ENCODE results near the gene NDUFA6.
"Not testable (repeated sequence)": the region's sequence is repeated elsewhere in the genome, so short reads cannot be mapped to it uniquely, and the experiment has no call there.

Gene NDUFA6

DNA sequence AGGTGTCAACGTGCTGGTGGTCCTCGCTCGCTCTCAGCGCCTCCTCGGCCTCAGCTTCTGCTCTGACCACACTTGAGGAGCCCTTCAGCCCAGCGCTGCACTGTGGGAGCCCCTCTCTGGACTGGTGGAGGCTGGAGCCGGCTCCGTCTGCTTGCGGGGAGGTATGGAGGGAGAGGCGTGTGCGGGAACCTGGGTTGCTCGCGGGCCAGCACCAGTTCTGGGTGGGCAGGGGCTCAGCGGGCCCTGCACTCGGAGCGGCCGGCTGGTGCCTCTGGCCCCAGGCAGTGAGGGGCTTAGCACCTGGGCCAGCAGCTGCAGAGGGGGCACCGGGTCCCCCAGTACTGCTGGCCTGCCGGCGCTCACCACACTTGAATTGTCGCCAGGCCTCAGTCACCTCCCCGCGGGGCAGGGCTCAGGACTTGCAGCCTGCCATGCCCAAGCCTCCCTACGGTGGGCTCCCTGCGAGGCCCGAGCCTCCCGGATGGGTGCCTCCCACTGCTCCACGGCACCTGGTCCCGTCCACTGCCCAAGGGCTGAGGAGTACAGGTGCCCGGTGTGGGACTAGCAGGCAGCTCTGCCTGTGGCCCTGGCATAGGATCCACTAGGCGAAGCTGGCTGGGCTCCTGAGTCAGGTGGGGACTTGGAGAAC is 47.7 kb upstream of the NDUFA6 start:
- Histone ChIP-seq H3K79me2 (ENCODE audit: low read length) (no peaks in the 10 kb centered on the region), H3K4me1 (ENCODE audit: low read length) (no peaks in the 10 kb centered on the region), H3K9me3 (replicated peaks; ENCODE audit: insufficient read depth, low read length) (no peaks in the 10 kb centered on the region), H3K9ac (ENCODE audit: low read length) (no peak overlapping the region), H3K36me3 (replicated peaks; ENCODE audit: insufficient read depth, low read length) (no peaks in the 10 kb centered on the region), H3K9me2 (replicated peaks; ENCODE audit: insufficient read depth, low read length) (no peaks in the 10 kb centered on the region), H3K4me3 (ENCODE audit: low read length) (no peak overlapping the region), H3F3A (ENCODE audit: insufficient read depth, low read length) (no peaks in the 10 kb centered on the region), H3K27ac (ENCODE audit: low read length) (no peak overlapping the region), H2AFZ (ENCODE audit: low read length) (no peak overlapping the region), H3K27me3 (replicated peaks; ENCODE audit: insufficient read depth, low read length) (no peaks in the 10 kb centered on the region), H4K20me1 (ENCODE audit: insufficient read depth, low read length) (no peaks in the 10 kb centered on the region), H3K4me2 (ENCODE audit: low read depth, low read length) (no peak overlapping the region)
- TF ChIP-seq EZH2phosphoT487 (IDR thresholded peaks at IDR 0.05; ENCODE audit: low read length) (no peak), EZH2 (optimal IDR thresholded peaks at IDR 0.05; ENCODE audit: low read depth, low read length) (no peak)
- TF ChIP-seq, protein P1, sequence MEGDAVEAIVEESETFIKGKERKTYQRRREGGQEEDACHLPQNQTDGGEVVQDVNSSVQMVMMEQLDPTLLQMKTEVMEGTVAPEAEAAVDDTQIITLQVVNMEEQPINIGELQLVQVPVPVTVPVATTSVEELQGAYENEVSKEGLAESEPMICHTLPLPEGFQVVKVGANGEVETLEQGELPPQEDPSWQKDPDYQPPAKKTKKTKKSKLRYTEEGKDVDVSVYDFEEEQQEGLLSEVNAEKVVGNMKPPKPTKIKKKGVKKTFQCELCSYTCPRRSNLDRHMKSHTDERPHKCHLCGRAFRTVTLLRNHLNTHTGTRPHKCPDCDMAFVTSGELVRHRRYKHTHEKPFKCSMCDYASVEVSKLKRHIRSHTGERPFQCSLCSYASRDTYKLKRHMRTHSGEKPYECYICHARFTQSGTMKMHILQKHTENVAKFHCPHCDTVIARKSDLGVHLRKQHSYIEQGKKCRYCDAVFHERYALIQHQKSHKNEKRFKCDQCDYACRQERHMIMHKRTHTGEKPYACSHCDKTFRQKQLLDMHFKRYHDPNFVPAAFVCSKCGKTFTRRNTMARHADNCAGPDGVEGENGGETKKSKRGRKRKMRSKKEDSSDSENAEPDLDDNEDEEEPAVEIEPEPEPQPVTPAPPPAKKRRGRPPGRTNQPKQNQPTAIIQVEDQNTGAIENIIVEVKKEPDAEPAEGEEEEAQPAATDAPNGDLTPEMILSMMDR (IDR thresholded peaks at IDR 0.05; ENCODE audit: low read length), result no peak
- no peak for DNase-seq

DNA sequence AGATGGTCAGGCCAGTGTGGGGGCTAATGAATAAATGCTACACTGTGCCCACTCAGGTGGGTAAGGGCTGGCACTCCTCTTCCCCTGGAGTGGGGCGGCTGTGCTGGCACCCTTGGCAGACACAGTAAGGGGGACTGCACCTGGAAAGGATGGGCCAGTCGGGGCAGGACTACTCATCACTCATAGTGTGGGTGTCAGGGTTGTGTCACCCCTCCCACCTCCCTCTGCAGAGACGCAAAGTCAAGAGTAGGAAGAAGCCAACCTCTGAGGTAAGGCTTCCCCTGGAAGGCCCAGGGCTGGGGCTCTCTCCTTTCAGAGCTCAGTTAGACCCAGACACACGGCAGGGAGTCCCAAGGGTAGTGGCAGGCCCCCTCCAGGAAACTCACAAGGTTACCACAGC is 45.1 kb upstream of the NDUFA6 start:
- H3K36me3 ChIP-seq (replicated peaks; ENCODE audit: insufficient read depth, low read length); DNase-seq; H3K4me2 ChIP-seq (ENCODE audit: low read depth, low read length); H3K27me3 ChIP-seq (replicated peaks; ENCODE audit: insufficient read depth, low read length); H3K4me1 ChIP-seq (ENCODE audit: low read length); H3F3A ChIP-seq (ENCODE audit: insufficient read depth, low read length); H3K4me3 ChIP-seq (ENCODE audit: low read length); H3K27ac ChIP-seq (ENCODE audit: low read length); H3K9ac ChIP-seq (ENCODE audit: low read length); H3K79me2 ChIP-seq (ENCODE audit: low read length); H3K9me2 ChIP-seq (replicated peaks; ENCODE audit: insufficient read depth, low read length); H4K20me1 ChIP-seq (ENCODE audit: insufficient read depth, low read length); H3K9me3 ChIP-seq (replicated peaks; ENCODE audit: insufficient read depth, low read length); H2AFZ ChIP-seq (ENCODE audit: low read length): not testable (repeated sequence)

DNA sequence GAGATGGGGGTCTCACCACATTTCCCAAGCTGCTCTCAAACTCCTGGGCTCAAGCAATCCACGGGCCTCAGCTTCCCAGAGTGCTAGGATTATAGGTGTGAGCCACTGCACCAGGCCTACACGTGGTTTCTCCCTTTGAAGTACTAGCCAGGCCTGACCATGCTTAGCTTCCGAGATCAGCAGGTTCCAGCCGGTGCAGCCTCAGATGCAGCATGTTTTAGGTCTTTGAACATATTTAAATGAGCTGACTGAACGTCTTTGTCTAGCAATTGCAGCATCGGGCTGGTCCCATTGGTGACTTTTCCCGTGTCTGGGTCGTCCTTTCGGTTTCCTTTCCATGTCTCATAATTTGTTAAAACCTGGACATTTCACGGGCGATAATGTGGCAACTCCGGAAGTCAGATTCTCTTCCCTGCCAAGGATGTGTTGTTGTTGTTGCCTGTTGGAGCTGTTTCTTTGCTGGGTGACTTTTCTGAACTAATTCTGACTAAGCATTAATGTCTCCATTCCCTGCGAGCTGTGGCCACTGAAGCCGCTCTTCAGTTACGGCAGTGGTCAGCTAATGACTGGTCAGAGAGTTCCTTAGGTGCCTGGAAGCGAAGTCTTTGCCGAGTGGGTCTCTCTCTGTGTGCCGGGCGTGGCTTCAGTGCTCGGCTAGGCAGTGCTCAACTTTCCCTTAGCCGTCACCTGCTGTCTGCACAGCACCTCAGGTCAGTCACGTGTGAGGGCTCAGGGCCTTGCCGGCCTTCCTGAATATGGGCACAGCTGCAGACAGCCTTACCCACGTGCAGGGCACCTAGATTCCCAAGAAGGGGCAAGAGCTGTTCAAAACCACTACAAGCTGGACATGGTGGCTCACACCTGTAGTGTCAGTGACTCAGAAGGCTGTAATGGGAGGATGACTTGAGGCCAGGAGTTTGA is 43.8 kb upstream of the NDUFA6 start:
- TF ChIP-seq EZH2phosphoT487 (IDR thresholded peaks at IDR 0.05; ENCODE audit: low read length) (no peak), EZH2 (optimal IDR thresholded peaks at IDR 0.05; ENCODE audit: low read depth, low read length) (no peak)
- TF ChIP-seq, protein P1 (IDR thresholded peaks at IDR 0.05; ENCODE audit: low read length), result no peak

DNA sequence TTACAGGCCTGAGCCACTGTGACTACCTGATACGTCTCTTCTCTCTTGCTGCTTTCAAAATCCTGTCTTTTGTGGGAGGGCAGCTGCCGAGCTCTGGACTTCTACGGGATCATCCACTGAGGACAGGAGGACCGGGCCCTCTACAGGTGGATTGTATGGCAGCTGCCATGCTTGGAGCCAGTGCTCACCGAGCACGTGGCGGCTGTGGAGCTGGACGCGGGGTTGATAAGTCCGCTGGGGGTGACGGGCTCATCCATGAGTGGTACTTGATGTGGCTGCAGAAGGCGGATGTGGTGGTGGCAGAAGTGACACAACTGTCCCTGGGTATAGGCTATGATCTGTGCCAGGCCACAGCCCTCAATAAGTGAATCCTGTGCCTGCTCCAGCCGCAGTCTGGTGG is 41.9 kb upstream of the NDUFA6 start:
- no peaks in the 10 kb centered on the region for H3K9me3 ChIP-seq (replicated peaks; ENCODE audit: insufficient read depth, low read length)
- no peak overlapping the region for H3K4me2 ChIP-seq (ENCODE audit: low read depth, low read length)
- H3K4me3 ChIP-seq (ENCODE audit: low read length), result no peak overlapping the region
- no peaks in the 10 kb centered on the region for H3K27me3 ChIP-seq (replicated peaks; ENCODE audit: insufficient read depth, low read length)
- H4K20me1 ChIP-seq (ENCODE audit: insufficient read depth, low read length), result no peaks in the 10 kb centered on the region
- H3K36me3 ChIP-seq (replicated peaks; ENCODE audit: insufficient read depth, low read length), result no peaks in the 10 kb centered on the region
- no peak for TF ChIP-seq EZH2phosphoT487 (IDR thresholded peaks at IDR 0.05; ENCODE audit: low read length)
- no peak for TF ChIP-seq EZH2 (optimal IDR thresholded peaks at IDR 0.05; ENCODE audit: low read depth, low read length)
- TF ChIP-seq, protein P1 (IDR thresholded peaks at IDR 0.05; ENCODE audit: low read length), result no peak
- H3K4me1 ChIP-seq (ENCODE audit: low read length), result no peaks in the 10 kb centered on the region
- no peak for DNase-seq
- no peak overlapping the region for H2AFZ ChIP-seq (ENCODE audit: low read length)
- no peaks in the 10 kb centered on the region for H3K79me2 ChIP-seq (ENCODE audit: low read length)
- H3K9ac ChIP-seq (ENCODE audit: low read length), result no peak overlapping the region
- no peak overlapping the region for H3K27ac ChIP-seq (ENCODE audit: low read length)
- H3F3A ChIP-seq (ENCODE audit: insufficient read depth, low read length), result no peaks in the 10 kb centered on the region
- no peaks in the 10 kb centered on the region for H3K9me2 ChIP-seq (replicated peaks; ENCODE audit: insufficient read depth, low read length)

More for the DNA sequence above, 43.8 kb upstream of the NDUFA6 start:
- Histone ChIP-seq H3K4me1 (ENCODE audit: low read length) (no peaks in the 10 kb centered on the region), H3K27me3 (replicated peaks; ENCODE audit: insufficient read depth, low read length) (no peaks in the 10 kb centered on the region), H3K79me2 (ENCODE audit: low read length) (no peaks in the 10 kb centered on the region), H4K20me1 (ENCODE audit: insufficient read depth, low read length) (no peaks in the 10 kb centered on the region), H3K4me3 (ENCODE audit: low read length) (no peak overlapping the region), H3K9ac (ENCODE audit: low read length) (no peak overlapping the region), H3K27ac (ENCODE audit: low read length) (no peak overlapping the region), H3K9me3 (replicated peaks; ENCODE audit: insufficient read depth, low read length) (no peaks in the 10 kb centered on the region), H3K36me3 (replicated peaks; ENCODE audit: insufficient read depth, low read length) (no peaks in the 10 kb centered on the region), H3K4me2 (ENCODE audit: low read depth, low read length) (no peak overlapping the region), H3F3A (ENCODE audit: insufficient read depth, low read length) (no peaks in the 10 kb centered on the region), H2AFZ (ENCODE audit: low read length) (no peak overlapping the region), H3K9me2 (replicated peaks; ENCODE audit: insufficient read depth, low read length) (no peaks in the 10 kb centered on the region)
- DNase-seq, result no peak

All from MM.1S (cell line).